NCI-H2029 (cell line): Measurements from ENCODE around the gene NT5C3A.
A peak's percentile ranks its signal among the peaks of the same experiment; 100 is the strongest.
"Not testable (repeated sequence)": the region's sequence is repeated elsewhere in the genome, so short reads cannot be mapped to it uniquely, and the experiment has no call there.

ENCODE experiments used
- DNase-seq: peaks from one replicate; lab custom pipeline; 2025; lab: John Stamatoyannopoulos, UW

Gene NT5C3A

DNA sequence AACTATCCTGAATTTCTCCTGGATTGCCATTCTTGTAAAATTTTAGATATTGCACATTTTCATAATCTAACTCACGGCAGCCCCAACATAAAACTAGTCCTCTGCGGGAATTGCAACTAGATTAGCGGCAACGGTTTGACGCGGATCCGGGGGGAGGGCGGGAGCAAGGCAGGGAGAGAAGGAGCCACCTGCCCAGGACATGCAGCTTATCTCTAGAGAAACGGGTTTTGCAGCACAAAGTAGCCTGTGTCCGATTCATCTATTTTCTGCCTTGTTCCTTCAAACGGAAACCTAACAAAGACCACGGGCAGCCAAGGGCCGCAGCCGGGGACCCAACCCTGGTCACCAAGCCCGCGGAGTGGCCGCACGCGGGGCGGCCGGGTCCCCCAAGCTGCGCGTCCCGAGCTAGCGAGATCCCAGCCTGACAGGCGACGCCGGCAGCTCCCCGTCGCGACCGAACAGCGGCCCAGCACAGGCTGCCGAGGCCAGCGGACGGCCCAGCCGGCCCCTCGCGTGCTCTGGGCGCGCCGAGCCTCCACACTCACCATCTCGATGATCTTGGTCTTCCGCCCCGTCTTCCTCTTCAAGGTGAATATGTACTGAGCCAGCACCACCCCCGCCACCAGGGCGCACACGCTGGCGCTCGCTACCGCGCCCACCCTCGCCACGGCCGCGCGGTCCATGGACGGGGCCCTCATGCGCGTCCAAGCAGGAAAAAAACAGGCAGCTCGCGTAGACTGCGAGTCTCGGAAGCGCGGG is at the start of gene NT5C3A:
NT5C3A (minus strand) TSS at position 754 of the 759 bp plus-strand sequence; CDS start at position 683, 71 bp downstream.
- DNase-seq = peak; percentile 39

DNA sequence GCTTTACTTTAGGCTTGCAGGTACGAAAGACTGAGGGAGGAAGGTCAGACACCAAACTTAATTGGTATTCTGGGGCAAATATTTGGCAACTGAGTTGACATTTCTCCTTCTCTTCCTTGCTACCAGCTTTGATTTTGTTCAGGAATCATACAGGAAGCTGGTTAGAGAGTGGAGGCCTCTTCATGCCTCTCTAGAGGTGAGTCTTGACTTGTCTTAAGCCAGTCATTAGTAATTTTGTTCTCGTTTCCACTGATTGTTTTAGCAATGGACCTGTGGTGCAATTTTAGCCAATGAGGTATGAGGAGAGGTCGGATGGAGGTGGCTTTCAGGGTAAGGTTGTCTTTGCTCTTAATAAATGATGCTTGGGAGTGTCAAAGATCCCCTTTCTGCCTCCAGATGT is 49.0 kb upstream of the NT5C3A start:
- DNase-seq = no peak

DNA sequence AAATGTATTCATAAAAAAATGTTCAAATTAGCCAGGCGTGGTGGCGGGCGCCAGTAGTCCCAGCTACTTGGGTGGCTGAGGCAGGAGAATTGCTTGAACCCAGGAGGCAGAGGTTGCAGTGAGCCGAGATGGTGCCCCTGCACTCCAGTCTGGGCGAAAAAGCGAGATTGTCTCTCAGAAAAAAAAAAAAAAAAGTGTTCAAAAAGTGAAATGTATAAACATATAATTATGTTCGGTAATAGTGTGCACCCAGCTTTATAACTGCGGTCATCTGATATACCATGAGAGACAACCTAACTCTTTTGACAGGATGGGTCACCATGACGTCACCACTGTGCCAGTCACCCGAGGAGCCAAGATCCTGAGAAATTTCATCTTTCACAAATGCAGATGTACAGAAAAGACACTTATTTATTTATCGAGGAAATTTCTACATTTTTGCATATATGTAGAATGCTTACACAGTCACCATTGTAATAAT is 47.2 kb upstream of the NT5C3A start:
- no peak for DNase-seq

DNA sequence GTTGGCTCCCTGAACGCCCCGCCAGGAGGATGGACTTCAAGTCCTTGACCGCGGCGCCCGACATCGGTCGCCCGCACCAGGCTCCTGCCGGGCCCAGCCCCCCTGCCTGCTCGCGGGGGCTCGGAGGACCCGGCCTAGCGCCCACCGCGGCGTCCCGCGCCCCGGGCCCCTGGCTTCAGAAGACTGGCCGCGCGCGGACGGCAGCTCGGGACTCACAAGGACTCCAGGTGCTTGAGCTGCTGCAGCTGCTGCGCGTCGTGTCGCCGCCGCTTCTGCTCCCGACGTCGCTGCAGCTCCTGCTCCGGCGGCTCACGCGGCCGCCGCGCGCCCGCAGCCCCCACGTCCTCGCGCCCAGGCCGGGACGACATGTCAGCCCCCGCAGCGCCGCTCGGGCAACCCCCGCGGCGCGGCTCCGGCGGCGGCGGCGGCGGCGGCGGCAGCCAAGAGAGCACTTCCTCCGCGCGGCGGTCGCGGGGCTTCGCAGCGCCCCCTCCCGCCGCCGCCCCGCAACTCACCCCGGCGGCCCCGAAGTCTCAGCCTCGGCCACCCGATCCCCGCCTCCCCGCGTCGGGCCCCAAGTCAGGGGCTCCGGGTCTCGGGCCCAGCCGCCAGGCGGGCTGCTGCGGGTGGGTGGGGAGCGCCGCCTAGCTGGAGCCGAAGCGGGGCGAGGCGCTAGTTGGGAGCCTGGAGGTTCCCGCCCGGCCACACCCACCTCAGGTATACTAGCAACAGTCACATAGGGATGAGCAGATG is 46.6 kb upstream of the NT5C3A start, which contains the start of gene RP9:
RP9 (minus strand) TSS at position 400 of the 753 bp plus-strand sequence; CDS start at position 368, 32 bp downstream.
- DNase-seq = peak; percentile 33

DNA sequence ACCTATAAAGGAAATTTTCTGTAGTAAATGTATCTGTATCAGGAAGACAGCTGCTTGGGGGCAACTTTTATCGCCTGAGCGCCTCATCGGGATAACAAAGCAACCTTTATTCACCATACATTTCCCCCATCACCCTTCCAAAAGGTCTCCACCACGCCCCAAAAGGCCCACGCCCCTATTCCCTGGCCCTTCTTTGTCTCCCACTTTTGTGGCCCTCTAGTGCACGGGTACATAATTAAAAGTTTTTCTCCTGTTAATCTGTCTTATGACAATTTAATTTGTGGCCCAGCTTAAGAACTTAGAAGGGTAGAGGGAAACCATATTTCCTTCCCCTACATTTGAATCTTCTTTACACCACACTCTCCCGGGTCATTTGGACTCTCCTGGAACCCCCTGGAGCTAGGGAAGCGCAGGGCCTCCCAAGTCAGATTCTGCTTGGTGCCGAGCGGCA is 46.0 kb upstream of the NT5C3A start:
- no peak for DNase-seq

DNA sequence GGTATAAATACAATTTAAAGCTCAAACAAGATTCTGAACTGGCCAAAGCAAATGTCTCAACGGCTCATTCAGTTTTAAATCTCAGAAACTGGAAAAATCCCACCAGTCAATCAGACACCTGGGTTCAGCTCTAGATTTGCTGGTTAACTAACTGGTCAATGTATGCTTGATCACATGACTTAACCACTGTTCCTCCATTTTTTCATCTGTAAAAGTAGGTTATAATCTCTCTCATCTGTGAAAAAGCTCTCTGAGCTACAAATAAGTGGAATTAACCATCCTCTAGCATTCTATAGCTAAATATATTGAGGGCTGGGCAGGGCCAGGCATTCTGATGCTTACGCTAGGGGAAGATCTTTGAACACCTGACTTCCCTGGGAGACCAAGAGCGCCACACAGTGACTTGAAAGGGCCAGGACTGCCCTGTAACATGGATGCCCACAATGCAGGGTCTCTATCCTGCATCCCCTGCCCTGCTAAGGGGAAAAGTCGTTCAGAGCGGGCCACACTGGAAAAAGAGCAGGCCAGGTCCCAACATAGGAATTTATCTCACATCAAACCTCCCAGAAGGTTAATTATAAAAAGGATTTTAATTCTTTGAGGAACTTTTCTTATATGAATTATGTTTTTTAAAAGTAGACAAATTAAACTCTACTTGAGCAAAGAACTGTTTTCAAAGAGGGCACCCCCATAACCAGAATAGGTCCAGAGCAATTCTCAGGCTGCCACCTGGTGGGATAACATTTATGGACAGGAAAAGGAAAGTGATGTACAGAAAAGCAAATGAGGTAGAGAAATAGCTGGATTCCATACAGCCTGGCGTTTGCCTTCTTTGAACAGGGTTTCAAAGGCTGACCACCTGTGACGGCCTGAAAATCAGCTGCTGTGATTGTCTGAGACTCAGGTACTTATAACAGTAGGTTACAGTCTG is 44.8 kb upstream of the NT5C3A start:
- DNase-seq = no peak

DNA sequence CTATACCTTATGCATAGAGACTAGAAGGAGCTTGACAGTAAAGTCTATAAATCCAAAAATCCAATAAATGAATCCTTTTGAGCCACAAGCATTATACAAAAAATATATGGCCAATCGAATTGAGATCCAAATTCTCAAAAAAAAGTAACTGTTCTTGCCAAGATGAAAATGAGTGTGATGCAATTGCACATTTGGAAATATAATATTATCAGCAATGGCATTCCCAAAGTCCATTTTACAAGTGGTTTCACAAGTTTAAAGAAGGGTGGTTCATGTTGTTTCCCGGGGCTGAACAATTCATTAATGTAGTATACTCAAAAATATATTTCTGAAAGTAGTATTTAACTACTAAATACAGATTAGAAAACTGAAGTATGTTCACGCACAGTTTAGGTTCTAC is 39.3 kb upstream of the NT5C3A start:
- no peak for DNase-seq

DNA sequence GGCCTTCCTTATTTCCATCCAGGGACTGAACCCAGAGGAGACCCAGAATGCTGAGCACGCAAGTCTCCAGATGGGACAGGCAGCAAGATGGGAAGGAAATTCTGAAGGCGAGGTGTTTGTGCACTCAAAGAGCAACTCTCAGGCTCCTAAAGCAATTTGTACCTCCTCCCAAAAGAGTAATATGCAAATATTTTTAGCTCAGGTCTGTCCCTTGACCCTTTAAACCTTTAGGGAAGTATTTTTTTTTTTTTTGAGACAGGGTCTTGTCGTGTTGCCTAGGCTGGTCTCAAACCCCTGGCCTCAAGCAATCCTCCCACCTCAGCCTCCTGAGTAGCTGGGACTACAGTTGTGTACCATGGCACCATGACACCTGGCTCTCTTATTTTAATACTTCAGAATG is 38.2 kb upstream of the NT5C3A start:
- no peak for DNase-seq

DNA sequence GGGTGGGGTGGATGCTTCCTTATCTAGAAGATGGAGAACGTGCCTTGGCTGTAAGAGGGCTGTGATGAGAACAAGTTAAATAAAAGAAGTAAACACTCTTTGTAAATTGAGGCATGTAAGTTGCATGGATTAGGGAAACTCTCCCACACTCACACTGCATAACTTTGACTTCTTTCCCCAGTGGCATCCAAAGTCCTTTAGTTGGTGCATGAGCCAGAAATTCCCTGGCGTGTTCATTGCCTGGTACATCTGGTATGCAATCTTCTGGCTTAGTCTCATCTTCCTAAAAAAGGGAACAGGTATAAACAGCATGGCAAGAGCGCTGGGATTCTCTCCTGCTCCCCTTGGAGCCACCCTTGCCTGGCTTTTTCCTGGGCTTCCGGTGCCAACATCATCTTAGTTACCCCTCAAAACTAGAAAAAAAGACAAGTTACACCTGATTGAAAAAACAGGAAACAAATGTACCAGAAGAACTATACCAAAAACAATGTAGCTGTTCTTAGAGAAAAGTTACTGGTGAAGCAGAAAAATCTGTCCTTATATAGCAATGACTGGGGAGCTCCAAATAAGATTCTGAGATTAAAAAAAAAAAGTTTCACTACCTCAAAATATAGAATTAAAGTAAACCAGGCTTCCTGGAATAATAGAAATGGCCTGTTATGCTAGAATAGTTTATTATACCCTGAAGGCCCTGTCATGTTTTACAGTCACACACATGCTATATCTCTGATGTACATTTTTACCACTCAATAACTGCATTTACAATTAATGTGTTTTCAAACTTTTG is 36.8 kb upstream of the NT5C3A start:
- no peak for DNase-seq

DNA sequence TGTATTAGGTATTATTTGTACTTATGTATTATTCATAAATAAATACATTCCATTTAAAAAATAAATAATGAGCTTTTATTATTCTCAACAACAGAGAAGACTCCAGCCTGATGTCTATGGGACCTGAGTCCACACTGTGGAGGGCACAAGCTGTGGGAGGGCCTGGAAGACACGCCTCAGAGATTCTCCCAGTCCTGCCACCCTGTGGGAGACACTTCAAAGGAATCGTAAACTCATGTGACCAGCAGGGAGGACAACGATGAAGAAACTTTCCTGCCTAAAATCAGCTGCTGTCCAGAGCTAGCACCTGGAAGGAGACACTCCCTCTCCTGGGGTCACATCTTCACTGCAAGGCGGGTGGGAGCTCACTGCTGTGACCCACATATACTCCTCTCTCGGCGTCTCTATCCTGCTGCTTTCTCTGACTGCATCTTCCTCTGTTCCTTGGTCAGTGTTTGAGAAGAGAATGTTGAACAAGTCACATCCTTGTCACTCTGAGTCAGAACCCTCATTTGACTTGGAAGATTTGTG is 32.2 kb upstream of the NT5C3A start:
- not testable (repeated sequence) for DNase-seq

DNA sequence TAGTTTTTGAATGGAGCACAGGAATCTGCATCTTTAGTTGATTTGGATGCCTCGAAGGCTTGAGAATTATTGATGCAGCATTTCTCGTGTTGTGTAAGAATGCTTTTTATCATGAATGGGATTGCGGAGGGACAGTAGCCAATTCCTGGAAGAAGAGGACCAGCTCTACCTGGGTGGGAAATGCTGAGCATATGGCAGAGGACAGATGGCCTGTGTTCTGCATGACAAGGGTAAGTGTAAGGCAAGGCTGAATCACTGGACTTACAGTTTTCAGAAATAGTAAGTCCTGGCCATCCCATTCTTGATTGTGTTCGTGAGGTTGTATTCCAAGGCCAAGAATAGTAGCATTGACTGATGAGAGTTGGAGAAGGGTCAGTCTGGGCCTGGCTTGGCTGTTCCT is 30.7 kb upstream of the NT5C3A start:
- DNase-seq = no peak

DNA sequence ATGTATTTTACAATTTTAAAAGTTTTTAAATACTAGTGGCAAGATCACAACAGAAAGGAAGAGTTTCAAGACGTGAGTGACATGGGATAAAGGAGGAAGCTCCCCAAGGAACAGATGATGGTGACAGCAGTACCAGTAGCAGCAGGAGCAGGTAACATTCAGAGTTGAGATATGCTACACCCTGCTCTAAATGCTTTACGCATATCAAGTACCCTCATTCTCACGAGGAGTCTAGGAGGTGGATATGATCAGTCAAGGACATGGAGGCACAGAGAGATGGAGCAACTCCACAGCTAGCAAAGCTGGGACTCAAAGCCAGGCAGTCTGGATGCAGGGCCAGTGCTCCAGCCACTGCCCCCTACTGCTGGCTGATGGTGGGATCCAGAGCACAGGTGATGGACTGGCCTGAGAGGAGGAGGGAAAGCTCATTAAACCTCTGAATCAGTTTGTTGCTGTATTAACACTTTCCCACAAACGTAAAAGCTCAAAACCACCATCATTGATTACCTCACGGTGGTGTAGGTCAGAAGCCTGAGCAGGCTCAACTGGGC is 29.1 kb upstream of the NT5C3A start:
- no peak for DNase-seq

DNA sequence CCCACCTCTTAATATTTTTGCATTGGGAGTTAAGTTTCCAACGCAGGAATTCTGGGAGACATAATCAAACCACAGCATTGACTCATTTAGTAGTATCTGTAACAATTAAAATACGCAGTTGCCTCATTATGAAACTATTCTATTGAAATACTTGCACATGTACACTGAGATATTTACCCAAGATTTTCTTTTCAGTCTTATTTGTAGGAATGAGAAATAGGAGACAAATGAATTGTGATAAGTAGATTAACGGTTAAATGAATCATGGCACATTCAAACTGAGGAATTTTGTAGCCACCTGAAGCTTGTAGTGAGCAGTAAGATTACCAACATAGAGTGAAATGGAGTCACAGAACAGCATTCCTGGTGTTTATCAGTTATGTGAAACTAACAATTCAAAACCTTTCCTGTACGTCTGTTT is 28.5 kb upstream of the NT5C3A start:
- no peak for DNase-seq

DNA sequence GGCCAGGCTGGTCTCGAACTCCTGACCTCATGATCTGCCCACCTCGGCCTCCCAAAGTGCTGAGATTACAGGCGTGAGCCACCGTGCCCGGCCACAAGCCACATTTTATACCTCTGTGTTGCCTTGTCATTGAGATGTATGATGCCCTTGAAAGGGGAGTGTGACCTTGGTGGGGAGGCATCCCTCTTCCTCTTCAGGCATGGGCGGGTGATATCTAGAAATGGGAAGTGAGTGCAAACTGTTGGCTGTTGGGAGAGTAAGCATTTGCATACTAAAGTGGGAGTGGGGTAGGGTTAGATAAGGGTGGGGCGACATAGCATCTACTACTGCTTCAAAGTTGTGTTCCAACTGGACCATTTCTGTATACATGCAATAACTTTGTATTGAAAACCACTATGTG is 26.6 kb upstream of the NT5C3A start:
- DNase-seq = no peak

DNA sequence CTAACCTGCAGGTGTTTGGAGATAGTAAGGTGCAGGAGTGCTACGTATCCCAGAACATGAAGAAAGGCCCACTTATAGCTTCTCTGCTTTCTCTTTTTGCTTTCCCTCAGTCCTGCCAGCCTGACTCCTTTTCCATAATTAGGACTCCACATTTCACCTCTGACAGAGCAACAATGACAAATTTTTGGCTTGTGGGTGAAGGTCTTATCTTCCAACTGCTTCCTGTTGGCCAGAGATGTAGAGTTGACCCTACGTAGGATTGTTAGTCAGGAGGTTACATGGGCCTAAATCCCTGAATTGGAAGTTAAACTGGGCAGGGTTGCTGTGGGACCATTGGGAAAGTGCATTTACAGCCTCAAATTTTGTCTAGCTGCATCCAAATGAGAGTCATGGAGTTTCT is 25.3 kb upstream of the NT5C3A start:
- DNase-seq = no peak

DNA sequence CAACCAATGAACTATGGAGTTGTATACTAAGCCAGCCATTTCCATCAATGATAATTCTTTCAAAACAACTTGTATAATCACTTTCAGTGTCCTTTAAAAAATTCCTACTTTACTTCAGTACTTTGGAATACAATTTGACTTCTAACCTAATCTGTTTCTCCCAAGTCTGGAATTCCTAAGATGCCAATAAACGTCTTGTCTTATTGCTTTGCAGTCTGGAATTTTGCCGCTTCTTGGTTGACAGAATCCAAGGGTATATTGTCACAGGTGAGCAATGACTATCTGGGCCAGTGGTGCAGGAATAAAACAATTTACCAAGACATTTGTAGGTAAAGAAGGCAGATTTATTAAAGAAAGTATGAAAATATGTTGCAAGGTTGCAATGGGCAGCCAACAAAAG is 24.8 kb upstream of the NT5C3A start:
- no peak for DNase-seq

DNA sequence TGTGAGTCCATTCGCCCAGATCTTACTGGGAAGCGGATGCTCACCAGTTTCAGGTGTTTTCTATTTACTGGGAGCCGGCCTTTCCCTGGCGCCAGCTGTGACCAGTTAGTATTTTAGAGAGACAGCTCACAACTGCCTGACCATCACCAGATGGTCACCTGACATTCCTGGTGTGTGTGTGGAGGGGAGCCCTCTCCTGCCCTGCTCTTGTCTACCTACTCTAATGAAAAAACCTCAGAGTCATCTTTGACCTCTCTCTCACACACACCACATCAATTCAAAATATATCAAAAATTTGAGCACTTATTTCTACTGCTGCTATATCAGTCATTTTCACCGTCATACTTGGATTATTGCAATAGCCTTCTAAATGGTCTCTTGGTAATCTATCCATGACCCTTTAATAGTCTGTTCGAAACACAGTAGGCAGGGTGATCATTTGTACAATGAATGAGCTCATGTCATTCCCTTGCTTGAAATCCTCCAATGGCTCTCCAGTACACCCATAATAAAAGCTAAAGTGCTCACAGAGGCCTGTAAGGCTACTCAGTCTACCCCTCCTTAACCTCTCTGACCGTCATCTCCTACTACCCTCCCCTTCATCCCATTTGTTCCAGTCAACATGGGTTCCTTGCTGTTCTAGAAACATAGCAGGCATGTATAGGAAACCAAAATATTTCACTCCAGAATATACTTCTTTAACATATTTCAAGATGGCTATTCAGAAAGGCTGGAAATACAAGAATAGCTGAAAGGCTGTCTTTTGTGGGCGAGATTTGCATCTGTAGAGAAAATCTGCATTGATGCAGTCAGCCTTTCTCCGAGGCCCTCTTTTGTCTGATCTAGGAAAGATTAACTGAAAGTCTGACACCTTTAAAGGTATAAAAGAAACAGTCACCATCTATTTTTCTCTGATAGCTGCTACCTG is 17.5 kb upstream of the NT5C3A start:
- DNase-seq = no peak

DNA sequence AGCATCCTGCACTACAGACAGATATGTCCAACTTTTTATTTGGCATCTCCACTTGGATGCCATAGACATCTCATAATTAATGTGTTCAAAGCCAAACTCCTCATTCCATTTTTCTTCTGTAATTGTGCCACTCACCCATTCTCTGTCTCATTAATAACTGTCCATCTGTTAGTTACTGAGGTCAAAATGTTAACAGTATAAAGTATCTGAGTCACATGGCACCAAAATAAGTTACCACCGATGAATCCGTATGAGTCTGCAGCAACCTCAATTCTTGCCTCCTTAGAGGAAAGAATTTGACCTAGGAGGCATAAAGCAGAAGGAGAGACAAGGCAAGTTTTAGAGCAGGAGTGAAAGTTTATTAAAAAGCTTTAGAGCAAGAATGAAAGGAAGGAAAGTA is 16.5 kb upstream of the NT5C3A start:
- DNase-seq = no peak

DNA sequence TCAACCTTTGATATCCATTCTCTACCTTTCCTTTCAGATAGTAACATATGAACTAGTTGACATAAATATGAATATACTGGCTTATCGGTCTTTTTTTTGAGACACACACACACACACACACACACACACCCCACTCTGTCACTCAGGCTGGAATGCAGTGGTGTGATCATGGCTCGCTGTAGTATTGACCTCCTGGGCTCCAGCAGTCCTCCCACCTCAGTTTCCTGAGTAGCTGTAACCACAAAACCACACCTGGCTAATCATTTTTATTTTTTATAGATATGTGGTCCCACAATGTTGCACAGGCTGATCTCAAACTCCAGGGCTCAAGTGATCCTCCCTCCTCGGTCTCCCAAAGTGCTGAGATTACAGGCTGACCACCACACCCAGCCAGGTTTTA is 14.2 kb upstream of the NT5C3A start:
- no peak for DNase-seq
